GM21576 (cell line): Measurements from ENCODE around the gene DUSP21.
"Not testable (repeated sequence)": the region's sequence is repeated elsewhere in the genome, so short reads cannot be mapped to it uniquely, and the experiment has no call there.

Experiments used
- ATAC-seq: cut with Tn5 transposase; IDR thresholded peaks from one replicate; pipeline ENCODE4 v1.9.1; 2021; ENCODE audit warnings: mild to moderate bottlenecking, moderate library complexity; ENCODE audit not compliant: unreplicated experiment

DUSP21 gene

DNA sequence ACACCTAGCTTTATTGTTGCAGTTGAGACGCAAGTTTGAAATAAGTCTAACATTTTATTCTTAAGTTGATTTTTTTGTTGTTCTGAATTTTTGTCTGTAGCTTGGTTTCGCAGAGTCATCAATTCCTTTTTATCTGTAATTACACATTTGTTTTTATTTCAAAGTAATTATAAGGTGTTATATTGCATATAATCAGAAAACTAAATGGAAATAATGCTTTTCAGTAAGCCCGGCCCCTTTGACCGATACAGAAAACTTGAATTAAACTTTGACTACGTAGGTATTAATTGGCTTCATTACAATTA is 31.3 kb downstream of the DUSP21 start:
- ATAC-seq, result no peak

DNA sequence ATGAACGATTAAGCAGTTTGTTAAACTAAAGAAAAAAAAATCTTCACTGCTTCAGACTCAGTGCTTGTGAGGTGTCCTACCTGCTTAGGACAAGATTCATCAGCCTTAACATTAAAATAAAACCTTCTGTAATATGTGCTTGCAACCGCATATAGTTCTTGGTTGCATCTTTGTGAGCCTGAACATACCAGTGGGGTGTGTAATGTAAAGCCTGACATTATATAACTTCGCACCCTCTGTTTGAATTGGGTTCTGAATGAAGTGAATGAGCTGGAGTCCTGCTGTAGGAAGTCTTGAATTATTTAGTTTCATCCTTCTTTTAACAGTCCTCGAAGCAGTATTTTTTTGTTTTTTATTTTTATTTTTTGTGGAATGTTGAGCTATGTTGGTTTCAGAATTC is 32.3 kb downstream of the DUSP21 start:
- no peak for ATAC-seq

DNA sequence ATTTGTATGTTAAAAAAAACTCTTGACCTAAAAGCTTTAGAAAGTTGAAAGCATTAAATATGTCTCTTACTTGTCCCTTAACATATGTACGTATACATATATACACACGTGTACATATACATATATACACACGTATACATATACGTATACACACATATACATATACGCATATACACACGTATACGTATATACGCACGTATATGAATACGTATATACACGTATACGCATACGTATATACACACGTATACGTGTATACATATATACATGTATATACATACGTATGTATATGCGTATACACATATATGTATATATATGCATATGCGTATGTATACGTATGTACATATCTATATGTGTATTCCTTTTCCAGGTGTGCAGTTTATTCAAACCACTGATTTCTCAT is 32.9 kb downstream of the DUSP21 start:
- no peak for ATAC-seq

DNA sequence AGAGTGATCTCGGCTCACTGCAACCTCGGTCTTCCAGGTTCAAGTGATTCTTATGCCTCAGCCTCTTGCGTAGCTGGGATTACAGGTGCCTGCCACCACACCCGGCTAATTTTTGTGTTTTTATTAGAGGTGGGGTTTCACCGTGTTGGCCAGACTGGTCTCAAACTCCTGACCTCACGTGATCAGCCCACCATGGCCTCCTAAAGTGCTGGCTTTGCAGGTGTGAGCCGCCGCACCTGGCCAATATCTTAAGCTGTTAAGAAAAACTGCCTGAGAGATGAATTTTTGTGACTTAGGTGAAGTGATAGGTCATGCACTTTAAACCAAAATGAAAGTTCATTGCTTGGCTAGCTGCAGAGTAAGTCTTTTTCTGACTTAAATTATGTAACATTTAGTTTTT is 35.0 kb downstream of the DUSP21 start:
- no peak for ATAC-seq

DNA sequence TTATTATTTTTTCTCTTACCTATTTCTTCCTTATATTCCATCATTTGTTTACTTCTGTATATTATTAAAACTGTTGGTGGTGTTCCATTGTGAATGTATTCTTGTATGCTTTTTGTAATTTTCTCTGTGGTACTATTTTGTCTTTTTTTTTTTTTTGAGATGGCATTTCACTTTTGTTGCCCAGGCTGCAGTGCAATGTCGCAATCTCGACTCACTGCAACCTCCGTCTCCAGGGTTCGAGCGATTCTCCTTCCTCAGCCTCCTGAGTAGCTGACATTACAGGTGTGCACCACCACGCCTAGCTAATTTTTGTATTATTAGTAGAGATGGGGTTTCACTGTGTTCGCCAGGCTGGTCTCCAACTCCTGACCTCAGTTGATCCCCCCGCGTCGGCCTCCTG is 37.7 kb downstream of the DUSP21 start:
- ATAC-seq, result no peak

DNA sequence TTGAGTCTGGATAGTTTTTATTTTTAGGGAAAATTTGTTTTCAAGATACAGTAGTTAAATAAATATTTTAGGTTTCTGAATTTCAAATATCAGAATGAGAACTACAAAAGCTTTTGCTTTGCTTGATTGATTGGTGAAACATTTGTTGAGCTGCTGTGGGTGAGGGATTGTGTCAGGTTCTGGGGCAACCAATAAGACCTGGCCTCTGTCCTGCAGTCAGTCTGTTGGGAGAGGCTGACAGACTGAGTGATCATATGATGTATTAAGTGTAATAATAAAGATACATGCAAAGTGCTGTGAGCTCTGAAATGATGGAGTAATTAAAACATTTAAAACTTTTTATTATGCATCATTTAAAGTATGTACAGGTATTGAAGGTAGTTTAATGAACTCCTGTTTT is 38.8 kb downstream of the DUSP21 start:
- no peak for ATAC-seq

DNA sequence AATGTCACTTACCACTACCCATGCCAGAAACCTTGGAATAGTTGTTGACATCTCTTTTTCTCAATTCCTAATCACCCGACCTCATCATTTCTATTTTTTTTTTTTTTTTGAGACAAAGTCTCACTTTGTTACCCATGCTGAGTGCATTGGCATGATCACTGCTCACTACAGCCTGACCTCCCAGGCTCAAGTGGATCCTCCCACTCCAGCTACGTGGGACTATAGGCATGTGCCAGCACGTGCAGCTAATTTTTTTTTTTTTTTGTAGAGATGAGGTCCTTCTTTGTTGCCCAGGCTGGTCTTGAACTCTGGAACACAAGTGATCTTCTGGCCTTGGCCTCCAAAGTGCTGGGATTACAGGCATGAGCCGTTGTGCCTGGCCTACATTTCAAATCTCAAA is 41.1 kb downstream of the DUSP21 start:
- no peak for ATAC-seq

DNA sequence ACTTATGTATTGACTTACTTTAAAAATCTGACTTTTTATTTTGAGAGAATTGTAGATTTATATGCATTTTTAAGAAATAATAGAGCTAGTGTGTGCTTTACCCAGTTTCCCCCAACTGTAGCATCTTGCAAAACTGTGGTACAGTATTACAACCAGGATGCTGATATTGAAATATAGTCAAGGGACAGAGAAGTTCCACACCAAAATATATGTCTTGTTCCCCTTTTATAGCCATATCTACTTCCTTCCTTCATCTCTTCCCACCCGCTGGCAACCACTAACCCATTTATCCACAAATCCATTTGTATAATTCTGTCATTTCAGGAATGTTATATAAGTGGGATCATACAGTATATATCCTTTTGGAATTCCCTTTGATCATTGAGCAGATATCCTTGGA is 46.0 kb downstream of the DUSP21 start:
- ATAC-seq, result no peak

DNA sequence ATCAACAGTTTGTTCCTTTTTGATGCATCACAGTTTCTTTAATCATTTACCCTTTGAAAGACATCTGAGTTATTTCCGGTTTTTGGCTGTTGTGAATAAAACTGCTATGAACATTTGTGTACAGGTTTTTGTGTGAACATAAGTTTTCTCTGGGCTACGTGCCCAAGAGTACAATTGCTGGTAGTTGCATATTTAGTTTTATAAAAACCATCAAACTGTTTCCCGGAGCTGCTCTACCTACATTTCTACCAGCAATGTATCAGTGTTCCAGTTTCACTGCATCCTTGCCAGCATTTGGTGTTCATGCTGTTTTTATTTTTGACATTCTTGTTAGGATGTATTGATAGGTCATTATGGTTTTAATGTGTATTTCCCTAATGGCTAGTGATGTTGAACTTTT is 46.4 kb downstream of the DUSP21 start:
- no peak for ATAC-seq

DNA sequence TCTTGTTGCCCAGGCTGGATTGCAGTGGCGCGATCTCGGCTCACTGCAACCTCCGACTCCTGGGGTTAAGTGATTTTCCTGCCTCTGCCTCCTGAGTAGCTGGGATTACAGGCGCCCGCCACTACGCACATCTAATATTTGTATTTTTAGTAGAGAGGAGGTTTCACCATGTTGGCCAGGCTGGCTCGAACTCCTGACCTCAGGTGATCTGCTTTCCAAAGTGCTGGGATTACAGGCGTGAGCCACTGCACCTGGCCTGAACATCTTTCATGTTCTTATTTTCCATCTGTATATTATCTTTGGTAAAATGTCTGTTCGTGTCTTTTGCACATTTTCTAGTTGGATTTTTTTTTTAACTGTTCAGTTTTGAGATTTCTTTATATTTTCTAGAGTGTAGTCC is 46.9 kb downstream of the DUSP21 start:
- not testable (repeated sequence) for ATAC-seq

DNA sequence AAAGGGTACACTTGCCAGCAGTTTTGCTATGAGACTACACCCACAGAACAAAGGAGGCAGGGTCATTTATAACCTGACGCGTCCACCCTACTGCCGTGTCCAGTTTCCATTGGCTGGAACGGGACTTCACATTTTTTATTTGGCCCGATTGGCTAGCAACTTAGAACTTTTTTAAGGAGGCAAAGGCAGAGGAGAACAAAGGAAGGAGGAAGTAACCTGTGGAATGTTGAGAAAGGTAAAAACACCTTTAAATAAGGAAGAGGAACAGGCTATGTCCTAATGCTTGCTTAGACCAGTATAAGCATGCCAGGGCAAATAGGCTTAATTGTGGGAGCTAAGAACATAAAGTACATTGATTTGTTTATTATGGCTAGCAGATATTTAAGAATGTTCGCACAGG is 47.8 kb downstream of the DUSP21 start:
- ATAC-seq, result no peak
